OCI-LY1 (cell line): ENCODE data around the gene FNBP1.
"Not testable (repeated sequence)": the region's sequence is repeated elsewhere in the genome, so short reads cannot be mapped to it uniquely, and the experiment has no call there.

Experiments
- H2AFZ ChIP-seq: fragments of 200-600 bp; sonication (generic), shearing (Covaris generic); 2 replicates; pipeline ENCODE4 v1.6.0; 2014; ENCODE audit warnings: antibody characterized with exemption, mild to moderate bottlenecking, low read length
- H3F3A ChIP-seq: fragments of 200-600 bp; sonication (generic), shearing (Covaris generic); 2 replicates; pipeline ENCODE4 v1.6.0; 2014; ENCODE audit warnings: mild to moderate bottlenecking, antibody characterized with exemption, low read length, moderate library complexity; ENCODE audit not compliant: insufficient read depth
- H3K27ac ChIP-seq: fragments of 200-600 bp; sonication (generic); 2 replicates; pipeline ENCODE4 v1.5.1; 2014; ENCODE audit warnings: low read length, mixed run types, mild to moderate bottlenecking, low read depth; ENCODE audit not compliant: poor library complexity, severe bottlenecking
- H3K27me3 ChIP-seq: fragments of 200-600 bp; sonication (generic); 2 replicates; pipeline ENCODE4 v1.6.0; 2014; ENCODE audit warnings: antibody characterized with exemption, mild to moderate bottlenecking, low read length, moderate library complexity; ENCODE audit not compliant: insufficient read depth
- H3K36me3 ChIP-seq: fragments of 200-600 bp; sonication (generic); 2 replicates; pipeline ENCODE4 v1.6.1; 2014; ENCODE audit warnings: mild to moderate bottlenecking, antibody characterized with exemption, low read length, moderate library complexity, mixed read lengths; ENCODE audit not compliant: insufficient read depth
- H3K4me1 ChIP-seq: fragments of 200-600 bp; sonication (generic); 2 replicates; pipeline ENCODE4 v1.5.1; 2014; ENCODE audit warnings: mild to moderate bottlenecking, low read length, moderate library complexity; ENCODE audit not compliant: insufficient read depth, severe bottlenecking
- H3K4me2 ChIP-seq: fragments of 200-600 bp; sonication (generic), shearing (Covaris generic); 2 replicates; pipeline ENCODE4 v1.6.1; 2014; ENCODE audit warnings: low read length
- H3K4me3 ChIP-seq: fragments of 200-600 bp; sonication (generic); 2 replicates; pipeline ENCODE4 v1.5.1; 2014; ENCODE audit warnings: low read length, low read depth, mild to moderate bottlenecking, mixed read lengths; ENCODE audit not compliant: poor library complexity, severe bottlenecking
- H3K79me2 ChIP-seq: fragments of 200-600 bp; shearing (Covaris generic); 2 replicates; pipeline ENCODE4 v1.6.1; 2016; ENCODE audit warnings: mixed run types, low read length, mixed read lengths; ENCODE audit not compliant: insufficient read depth
- H3K9ac ChIP-seq: fragments of 200-600 bp; sonication (generic), shearing (Covaris generic); 2 replicates; pipeline ENCODE4 v1.6.1; 2014; ENCODE audit warnings: mild to moderate bottlenecking, low read length, mixed read lengths
- H3K9me2 ChIP-seq: fragments of 200-600 bp; sonication (generic), shearing (Covaris generic); 2 replicates; pipeline ENCODE4 v1.6.1; 2014; ENCODE audit warnings: low read depth, mild to moderate bottlenecking, low read length, mixed read lengths
- H3K9me3 ChIP-seq: fragments of 200-600 bp; shearing (Covaris generic); 2 replicates; pipeline ENCODE4 v1.6.1; 2014; ENCODE audit warnings: low read length, mixed read lengths
- H4K20me1 ChIP-seq: fragments of 200-600 bp; sonication (generic), shearing (Covaris generic); 2 replicates; pipeline ENCODE4 v1.6.0; 2016; ENCODE audit warnings: mild to moderate bottlenecking, low read length; ENCODE audit not compliant: insufficient read depth
- CTCF ChIP-seq: fragments of 200-600 bp; sonication (generic), shearing (Covaris generic); IDR thresholded peaks from 2 replicates; pipeline ENCODE4 v1.5.1; 2017; ENCODE audit warnings: mild to moderate bottlenecking, antibody characterized with exemption, low read length, moderate library complexity, mixed read lengths
- EZH2 ChIP-seq: fragments of 200-600 bp; sonication (generic), shearing (Covaris generic); IDR thresholded peaks from 2 replicates; pipeline ENCODE4 v1.8.0; 2017; ENCODE audit warnings: borderline replicate concordance, mixed run types, mild to moderate bottlenecking, antibody characterized with exemption, low read length, moderate library complexity, mixed read lengths

FNBP1 gene

DNA sequence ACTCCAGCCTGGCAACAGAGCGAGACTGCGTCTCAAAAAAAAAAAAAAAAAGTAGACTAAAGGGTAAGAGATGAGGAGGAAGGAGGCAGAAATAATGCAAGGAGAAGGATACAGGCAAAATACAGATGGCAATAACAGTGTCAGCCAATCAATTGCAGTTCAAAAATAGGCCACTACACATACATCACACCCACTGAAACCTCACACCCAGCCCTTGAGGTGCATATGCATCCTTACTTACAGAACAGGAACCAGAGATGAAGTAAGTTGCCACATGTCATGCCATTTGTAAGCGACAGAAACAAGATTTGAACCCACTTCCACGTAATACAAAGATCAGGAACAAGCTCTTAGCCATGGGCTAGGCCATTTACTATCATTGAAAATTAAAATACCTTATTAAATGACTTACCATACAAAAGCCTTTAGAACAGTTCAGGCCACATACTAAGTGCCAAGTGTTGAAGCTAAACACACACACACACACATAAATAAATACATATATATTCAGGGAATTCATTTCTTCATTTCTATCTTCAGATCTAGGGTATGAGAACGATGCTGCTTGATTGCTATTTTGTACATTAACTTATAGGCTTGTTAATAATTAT is 98.4 kb downstream of the FNBP1 start:
- H3K9me2 ChIP-seq = no peaks in the 10 kb centered on the region
- no peaks in the 10 kb centered on the region; the same call in 1 of the 2 replicates for H3K27me3 ChIP-seq
- H3K27ac ChIP-seq = no peak overlapping the region
- no peak overlapping the region for H3K4me3 ChIP-seq
- TF ChIP-seq CTCF (no peak), EZH2 (no peak)
- H3K4me1 ChIP-seq = no peaks in the 10 kb centered on the region
- H3K9ac ChIP-seq = no peak overlapping the region
- H3K79me2 ChIP-seq = no peaks in the 10 kb centered on the region
- peaks cover 12% of the 10 kb centered on the region for H3K9me3 ChIP-seq
- H3K36me3 ChIP-seq = no peaks in the 10 kb centered on the region
- H3F3A ChIP-seq = no peaks in the 10 kb centered on the region
- H3K4me2 ChIP-seq = no peak overlapping the region
- H2AFZ ChIP-seq = no peak overlapping the region
- no peaks in the 10 kb centered on the region for H4K20me1 ChIP-seq

- Histone ChIP-seq H2AFZ (no peak overlapping the region), H3K4me1 (no peaks in the 10 kb centered on the region), H4K20me1 (no peaks in the 10 kb centered on the region), H3K9me3 (peaks cover 12% of the 10 kb centered on the region), H3K9me2 (no peaks in the 10 kb centered on the region), H3K4me2 (no peak overlapping the region), H3K4me3 (no peak overlapping the region), H3K36me3 (no peaks in the 10 kb centered on the region), H3K27me3 (no peaks in the 10 kb centered on the region; the same call in 1 of the 2 replicates), H3F3A (no peaks in the 10 kb centered on the region), H3K79me2 (no peaks in the 10 kb centered on the region), H3K9ac (no peak overlapping the region), H3K27ac (no peak overlapping the region)
- TF ChIP-seq EZH2 (no peak), CTCF (no peak)
These were observed 103.6 kb downstream of the FNBP1 start for GRCh38 chr9:129939431-129939830.

DNA sequence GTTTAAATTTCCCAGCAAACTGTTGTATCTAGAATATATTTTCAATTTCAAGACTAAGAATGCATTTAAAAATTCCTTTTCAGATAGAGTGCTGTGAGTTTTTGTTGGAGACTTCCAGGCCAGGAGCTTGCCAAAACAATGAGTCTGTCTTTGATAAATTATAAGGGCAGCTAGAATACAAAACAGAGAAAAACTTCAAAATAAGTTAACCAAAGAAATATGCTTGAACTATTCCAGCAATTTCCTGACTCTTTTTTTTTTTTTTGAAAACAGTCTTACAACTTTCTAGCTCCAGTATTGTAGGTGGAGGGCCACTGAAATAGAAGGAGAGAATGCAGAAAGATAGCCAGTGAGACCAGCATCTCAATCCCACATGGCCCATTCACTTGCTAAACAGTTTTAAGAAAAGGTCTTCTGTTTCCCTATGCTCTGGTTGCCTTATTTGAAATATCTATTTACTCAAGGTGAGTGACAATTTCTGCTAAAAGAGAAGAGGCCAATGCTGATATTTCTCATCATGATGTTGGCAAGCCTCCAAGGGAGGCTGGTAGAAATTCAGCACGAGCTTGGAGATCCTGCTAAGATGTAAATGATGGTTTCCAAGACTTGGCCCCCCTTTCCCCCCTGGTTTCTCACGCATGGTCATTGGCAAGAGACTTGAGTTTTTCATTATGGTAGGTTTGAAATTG is 104.6 kb downstream of the FNBP1 start:
- Histone ChIP-seq H3K79me2 (no peaks in the 10 kb centered on the region), H3K4me2 (no peak overlapping the region), H3K9ac (no peak overlapping the region), H4K20me1 (no peaks in the 10 kb centered on the region), H3K27ac (no peak overlapping the region), H3K9me3 (peaks cover 12% of the 10 kb centered on the region), H3F3A (no peaks in the 10 kb centered on the region), H3K4me1 (no peaks in the 10 kb centered on the region), H3K36me3 (no peaks in the 10 kb centered on the region), H3K27me3 (no peaks in the 10 kb centered on the region; the same call in 1 of the 2 replicates), H2AFZ (no peak overlapping the region), H3K9me2 (no peaks in the 10 kb centered on the region), H3K4me3 (no peak overlapping the region)
- no peak for TF ChIP-seq EZH2
- TF ChIP-seq CTCF = no peak

GRCh38 chr9:129937879-129938278 is 105.1 kb downstream of the FNBP1 start:
- H3K27ac ChIP-seq, H3K9me2 ChIP-seq, H4K20me1 ChIP-seq, H3F3A ChIP-seq, H3K9ac ChIP-seq, H2AFZ ChIP-seq, H3K27me3 ChIP-seq, H3K4me3 ChIP-seq, H3K4me2 ChIP-seq, H3K4me1 ChIP-seq, H3K79me2 ChIP-seq, H3K36me3 ChIP-seq: not testable (repeated sequence)
- peaks cover 12% of the 10 kb centered on the region for H3K9me3 ChIP-seq
